ACC112 (cell line): ENCODE results near the gene WDR31.

Experiments
- H2AFZ ChIP-seq: fragments of 200-600 bp; sonication (generic); one replicate; pipeline ENCODE4 v1.6.0; 2017; ENCODE audit warnings: antibody characterized with exemption, low read length; ENCODE audit not compliant: unreplicated experiment
- H3K27ac ChIP-seq: fragments of 200-600 bp; sonication (generic); 2 replicates; pipeline ENCODE4 v1.5.1; 2014; ENCODE audit warnings: low read depth, mild to moderate bottlenecking, antibody characterized with exemption, low read length, moderate library complexity
- H3K27me3 ChIP-seq: fragments of 200-600 bp; sonication (generic); 2 replicates; pipeline ENCODE4 v1.6.1; 2014; ENCODE audit warnings: mild to moderate bottlenecking, antibody characterized with exemption, low read length, moderate library complexity, mixed read lengths; ENCODE audit not compliant: insufficient read depth
- H3K36me3 ChIP-seq: fragments of 200-600 bp; sonication (generic); 2 replicates; pipeline ENCODE4 v1.6.1; 2016; ENCODE audit warnings: mild to moderate bottlenecking, antibody characterized with exemption, low read length, moderate library complexity, mixed read lengths; ENCODE audit not compliant: insufficient read depth
- H3K4me1 ChIP-seq: fragments of 200-600 bp; sonication (generic); one replicate; pipeline ENCODE4 v1.6.1; 2016; ENCODE audit warnings: low read length, mixed read lengths; ENCODE audit not compliant: insufficient read depth, unreplicated experiment, control insufficient read depth
- H3K4me3 ChIP-seq: fragments of 200-600 bp; sonication (generic); 2 replicates; pipeline ENCODE4 v1.5.1; 2014; ENCODE audit warnings: mild to moderate bottlenecking, low read depth, low read length
- H3K79me2 ChIP-seq: fragments of 200-600 bp; sonication (generic); one replicate; pipeline ENCODE4 v1.6.0; 2016; ENCODE audit warnings: low read length; ENCODE audit not compliant: control insufficient read depth, unreplicated experiment, insufficient read depth

The WDR31 gene

DNA sequence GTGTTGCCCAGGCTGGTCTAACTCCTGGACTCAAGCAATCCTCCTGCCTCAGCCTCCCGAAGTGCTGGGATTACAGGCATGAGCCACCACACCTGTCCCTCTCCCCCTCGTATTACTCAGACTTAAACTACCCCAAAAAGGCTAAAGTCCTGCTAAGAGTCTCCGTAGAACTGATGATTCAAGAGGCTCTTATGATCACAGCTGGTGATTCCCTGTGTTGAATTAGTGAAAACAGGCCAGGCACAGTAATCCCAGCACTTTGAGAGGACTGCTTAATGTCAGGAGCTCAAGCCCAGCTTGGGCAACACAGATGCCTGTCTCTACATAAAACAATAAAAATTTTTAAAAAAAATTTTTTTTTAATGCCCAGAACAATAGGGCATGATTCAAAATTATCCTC, 73.9 kb downstream of the WDR31 start:
- Histone ChIP-seq H3K27me3 (no peaks in the 10 kb centered on the region), H3K36me3 (peaks cover 12% of the 10 kb centered on the region), H3K4me3 (no peak overlapping the region), H3K79me2 (no peaks in the 10 kb centered on the region), H3K4me1 (no peaks in the 10 kb centered on the region), H3K27ac (no peak overlapping the region), H2AFZ (no peak overlapping the region)
